ENCODE results near the gene ZYG11A.
A peak's percentile ranks its signal among the peaks of the same experiment; 100 is the strongest.

The ZYG11A gene

DNA sequence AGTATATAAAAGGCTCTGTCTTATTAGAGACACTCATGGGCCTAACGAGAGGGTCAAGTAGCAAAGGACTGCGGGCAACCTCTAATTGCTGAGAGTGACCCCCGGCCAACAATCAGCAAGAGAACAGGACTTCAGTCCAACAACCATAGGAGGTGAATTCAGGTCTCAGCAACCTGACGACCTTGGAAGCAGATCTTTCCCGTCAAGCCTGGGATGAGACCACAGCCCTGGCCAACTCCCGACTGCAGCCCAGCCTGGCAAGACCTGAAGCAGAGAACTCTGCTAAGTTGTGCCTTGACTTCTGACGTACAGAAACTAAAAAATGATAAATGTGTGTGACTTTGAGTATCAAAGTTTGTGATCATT lies 73.3 kb downstream of the ZYG11A start:
- H3K9me3 Mint-ChIP-seq, result no peaks in the 10 kb centered on the region
- DNase-seq (no peak), ATAC-seq (replicated peaks) (no peak)
- H3K27me3 Mint-ChIP-seq, result no peaks in the 10 kb centered on the region
- H3K36me3 Mint-ChIP-seq (ENCODE audit: insufficient read depth), result peaks cover 8% of the 10 kb centered on the region
- H3K4me3 Mint-ChIP-seq, result no peak overlapping the region
- H3K27ac Mint-ChIP-seq, result peak overlapping the region in 1 of 2 donors; percentile 42
- peaks cover 14 to 29% of the 10 kb centered on the region in 2 donors for H3K4me1 Mint-ChIP-seq (ENCODE audit: low read depth in 2 of 2)

- no peaks in the 10 kb centered on the region for H3K9me3 Mint-ChIP-seq
- ATAC-seq (replicated peaks), result no peak
Measured at GRCh38 chr1:52916241-52916975, 73.8 kb downstream of the ZYG11A start.

GRCh38 chr1:52917156-52917555 lies 74.6 kb downstream of the ZYG11A start:
- Mint-ChIP-seq H3K4me1 (ENCODE audit: low read depth in 2 of 2) (peaks cover 16 to 34% of the 10 kb centered on the region in 2 donors), H3K4me3 (no peak overlapping the region), H3K27ac (peak overlapping the region in 1 of 2 donors; percentile 42), H3K9me3 (no peaks in the 10 kb centered on the region), H3K27me3 (no peaks in the 10 kb centered on the region), H3K36me3 (ENCODE audit: insufficient read depth) (peaks cover 10% of the 10 kb centered on the region)
- no peak for DNase-seq
- no peak for ATAC-seq (replicated peaks)

More at GRCh38 chr1:52916241-52916975, 73.8 kb downstream of the ZYG11A start:
- no peak for DNase-seq
- peaks cover 10% of the 10 kb centered on the region for H3K36me3 Mint-ChIP-seq (ENCODE audit: insufficient read depth)
- no peak overlapping the region for H3K4me3 Mint-ChIP-seq
- no peaks in the 10 kb centered on the region for H3K27me3 Mint-ChIP-seq
- peak overlapping the region in 1 of 2 donors; percentile 42 for H3K27ac Mint-ChIP-seq
- H3K4me1 Mint-ChIP-seq (ENCODE audit: low read depth in 2 of 2), result peaks cover 14 to 30% of the 10 kb centered on the region in 2 donors

- ATAC-seq (replicated peaks), result no peak
- peak overlapping the region in 1 of 2 donors; percentile 42 for H3K27ac Mint-ChIP-seq
- H3K36me3 Mint-ChIP-seq (ENCODE audit: insufficient read depth), result peaks cover 10% of the 10 kb centered on the region
- peaks cover 16 to 34% of the 10 kb centered on the region in 2 donors for H3K4me1 Mint-ChIP-seq (ENCODE audit: low read depth in 2 of 2)
- H3K27me3 Mint-ChIP-seq, result no peaks in the 10 kb centered on the region
- no peaks in the 10 kb centered on the region for H3K9me3 Mint-ChIP-seq
- H3K4me3 Mint-ChIP-seq, result no peak overlapping the region
- DNase-seq, result no peak
Measured at GRCh38 chr1:52917581-52917980, 75.0 kb downstream of the ZYG11A start.

- Mint-ChIP-seq H3K9me3 (no peaks in the 10 kb centered on the region), H3K27ac (no peak overlapping the region), H3K4me3 (no peak overlapping the region), H3K27me3 (no peaks in the 10 kb centered on the region), H3K4me1 (ENCODE audit: low read depth in 2 of 2) (peaks cover 16 to 34% of the 10 kb centered on the region in 2 donors), H3K36me3 (ENCODE audit: insufficient read depth) (peaks cover 10% of the 10 kb centered on the region)
- ATAC-seq (replicated peaks) (no peak), DNase-seq (no peak)
Measured at GRCh38 chr1:52918201-52918600, 75.6 kb downstream of the ZYG11A start.

- DNase-seq, result peak in 1 of 3 experiments; percentile 10
- Mint-ChIP-seq H3K36me3 (ENCODE audit: insufficient read depth) (peaks cover 10% of the 10 kb centered on the region), H3K27me3 (no peaks in the 10 kb centered on the region), H3K9me3 (no peaks in the 10 kb centered on the region), H3K27ac (peak overlapping the region; percentile 78 to 84), H3K4me3 (peak overlapping the region; percentile 68 to 76), H3K4me1 (ENCODE audit: low read depth in 2 of 2) (peaks cover 16 to 34% of the 10 kb centered on the region in 2 donors)
- peak; percentile 52 for ATAC-seq (replicated peaks)
Measured at GRCh38 chr1:52919051-52919722, 76.6 kb downstream of the ZYG11A start.

DNA sequence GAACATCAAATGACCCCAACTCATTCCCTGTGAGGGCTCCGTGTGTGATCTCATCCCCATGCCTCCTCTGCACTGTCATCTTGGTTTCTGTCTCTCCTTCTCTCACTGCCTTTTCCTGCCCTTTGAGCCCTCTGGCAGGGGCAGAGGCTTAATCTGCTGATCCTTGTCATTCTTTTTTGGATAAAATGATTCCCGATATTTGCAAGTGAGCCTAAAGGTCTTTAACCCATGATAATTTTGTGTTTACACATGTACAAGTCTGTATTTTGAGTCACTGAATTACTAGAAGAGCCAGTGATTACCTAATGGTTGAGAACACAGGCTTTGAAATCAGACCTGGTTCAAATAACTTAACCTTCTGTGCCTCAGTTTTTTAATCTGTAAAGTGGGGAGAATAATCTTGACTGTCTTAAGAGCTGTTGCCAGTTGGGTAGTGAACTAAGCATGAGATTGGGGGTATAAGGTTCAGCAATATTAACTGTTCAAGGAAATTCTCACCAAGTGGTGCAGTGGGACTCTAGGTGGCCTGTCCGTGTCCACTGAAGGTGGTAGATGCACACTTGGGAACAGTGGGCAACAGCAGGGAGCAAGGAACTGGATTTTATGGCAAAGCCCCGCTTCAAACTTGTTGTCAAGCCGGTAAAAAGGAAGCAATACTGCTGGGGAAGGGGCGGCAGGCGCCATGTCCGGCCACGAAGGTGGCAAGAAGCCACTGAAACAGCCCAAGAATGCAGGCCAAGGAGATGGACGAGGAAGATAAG lies 77.3 kb downstream of the ZYG11A start:
- peak overlapping the region; percentile 78 to 84 for H3K27ac Mint-ChIP-seq
- H3K9me3 Mint-ChIP-seq, result no peaks in the 10 kb centered on the region
- ATAC-seq (replicated peaks) (no peak), DNase-seq (no peak)
- H3K27me3 Mint-ChIP-seq, result no peaks in the 10 kb centered on the region
- H3K4me3 Mint-ChIP-seq, result peak overlapping the region; percentile 68 to 76
- peaks cover 16 to 34% of the 10 kb centered on the region in 2 donors for H3K4me1 Mint-ChIP-seq (ENCODE audit: low read depth in 2 of 2)
- H3K36me3 Mint-ChIP-seq (ENCODE audit: insufficient read depth), result peaks cover 10% of the 10 kb centered on the region

DNA sequence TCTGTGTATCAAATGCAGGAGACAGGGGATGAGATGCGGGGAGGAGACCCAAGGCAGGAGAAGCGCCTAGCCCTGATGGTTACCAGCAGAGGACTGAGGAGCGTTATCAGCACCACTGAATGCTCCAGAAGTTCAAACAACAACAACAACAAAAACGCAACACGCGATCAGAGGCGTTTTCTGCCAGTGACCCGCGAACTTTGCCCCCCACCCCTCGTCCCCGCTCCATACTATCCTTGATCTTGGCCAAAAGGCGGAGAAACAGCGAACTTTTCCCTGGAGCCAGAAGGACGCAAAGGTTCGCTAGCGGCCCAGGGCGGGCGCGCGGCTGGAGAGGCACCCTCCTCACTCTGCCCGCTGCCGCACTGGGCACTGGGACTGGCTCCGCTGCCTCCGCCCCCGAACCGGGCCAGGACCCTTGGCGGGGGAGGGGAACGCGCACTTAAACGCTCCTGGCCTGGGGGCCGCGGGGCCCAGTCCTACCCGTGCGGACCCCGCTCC lies 78.3 kb downstream of the ZYG11A start:
- peaks cover 16 to 34% of the 10 kb centered on the region in 2 donors for H3K4me1 Mint-ChIP-seq (ENCODE audit: low read depth in 2 of 2)

GRCh38 chr1:52925571-52926005 lies 83.0 kb downstream of the ZYG11A start:
- H3K4me1 Mint-ChIP-seq (ENCODE audit: low read depth in 2 of 2), result peaks cover 13 to 30% of the 10 kb centered on the region in 2 donors
- DNase-seq, result no peak
- peak overlapping the region in 1 of 2 donors; percentile 38 for H3K27ac Mint-ChIP-seq
- ATAC-seq (replicated peaks), result no peak
- H3K27me3 Mint-ChIP-seq, result no peaks in the 10 kb centered on the region
- H3K9me3 Mint-ChIP-seq, result no peaks in the 10 kb centered on the region
- peak overlapping the region in 1 of 2 donors; percentile 88 for H3K4me3 Mint-ChIP-seq
- peaks cover 5% of the 10 kb centered on the region for H3K36me3 Mint-ChIP-seq (ENCODE audit: insufficient read depth)

More for the DNA sequence above, 78.3 kb downstream of the ZYG11A start:
- Mint-ChIP-seq H3K9me3 (no peaks in the 10 kb centered on the region), H3K27me3 (no peaks in the 10 kb centered on the region), H3K4me3 (peak overlapping the region; percentile 76 to 83), H3K36me3 (ENCODE audit: insufficient read depth) (peaks cover 10% of the 10 kb centered on the region), H3K27ac (peak overlapping the region; percentile 84 to 89)
- no peak for DNase-seq
- ATAC-seq (replicated peaks), result no peak

GRCh38 chr1:52926864-52927211 lies 84.3 kb downstream of the ZYG11A start:
- Mint-ChIP-seq H3K9me3 (no peaks in the 10 kb centered on the region), H3K4me3 (peak overlapping the region; percentile 79 to 88), H3K27ac (peak overlapping the region; percentile 46 to 88), H3K36me3 (ENCODE audit: insufficient read depth) (peaks cover 2% of the 10 kb centered on the region), H3K4me1 (ENCODE audit: low read depth in 2 of 2) (peaks cover 11 to 22% of the 10 kb centered on the region in 2 donors), H3K27me3 (no peaks in the 10 kb centered on the region)
- no peak for DNase-seq
- no peak for ATAC-seq (replicated peaks)

GRCh38 chr1:52927212-52928014 lies 84.9 kb downstream of the ZYG11A start, which contains the start of gene SCP2:
Gene SCP2 (plus strand): TSS chr1:52927276. CDS start chr1:52927397, 121 bp downstream.
- Mint-ChIP-seq H3K9me3 (no peaks in the 10 kb centered on the region), H3K27me3 (no peaks in the 10 kb centered on the region), H3K4me1 (ENCODE audit: low read depth in 2 of 2) (peaks cover 11 to 22% of the 10 kb centered on the region in 2 donors), H3K27ac (peak within 1 kb of the TSS; percentile 46 to 88), H3K36me3 (ENCODE audit: insufficient read depth) (peaks cover 2% of the 10 kb centered on the region), H3K4me3 (peak within 1 kb of the TSS; percentile 79 to 88)
- ATAC-seq (replicated peaks) (peak; percentile 96), DNase-seq (peak; percentile 65 to 71 (median 65))

- no peaks in the 10 kb centered on the region for H3K27me3 Mint-ChIP-seq
- DNase-seq, result no peak
- peak overlapping the region; percentile 79 to 88 for H3K4me3 Mint-ChIP-seq
- peak overlapping the region; percentile 46 to 88 for H3K27ac Mint-ChIP-seq
- H3K9me3 Mint-ChIP-seq, result no peaks in the 10 kb centered on the region
- ATAC-seq (replicated peaks), result no peak
- H3K36me3 Mint-ChIP-seq (ENCODE audit: insufficient read depth), result peaks cover 2% of the 10 kb centered on the region
- peaks cover 11 to 22% of the 10 kb centered on the region in 2 donors for H3K4me1 Mint-ChIP-seq (ENCODE audit: low read depth in 2 of 2)
Measured at GRCh38 chr1:52928015-52928404, 85.5 kb downstream of the ZYG11A start.
